Liver (tissue), 3 donors: ENCODE data around the gene KHDC3L.

Experiments
- CTCF ChIP-seq: fragments of 150-350 bp; IDR thresholded peaks from 2 replicates; pipeline ENCODE4 v1.5.1; 2017; ENCODE audit warnings: improper control_type of control experiment, low read depth, low read length; ENCODE audit not compliant: missing input control
- EGR1 ChIP-seq, 2 donors: IDR thresholded peaks; 2 replicates each; pipeline ENCODE4 v1.6.1; 2016 to 2018; ENCODE audit warnings: antibody characterized with exemption in 2 of 2, low read depth in 2 of 2
- FOXA1 ChIP-seq: IDR thresholded peaks from 2 replicates; pipeline ENCODE4 v1.6.1; 2016; ENCODE audit warnings: antibody characterized with exemption
- GABPA ChIP-seq, 2 donors: IDR thresholded peaks in 1 of 2; conservative IDR thresholded peaks in 1 of 2; 2 replicates each; pipeline ENCODE4 v1.6.1; 2016; ENCODE audit warnings: antibody characterized with exemption in 2 of 2, mild to moderate bottlenecking in 1 of 2, moderate library complexity in 1 of 2
- HNF4A ChIP-seq, 2 donors: conservative IDR thresholded peaks; 2 replicates each; pipeline ENCODE4 v1.6.1; 2016; ENCODE audit warnings: antibody characterized with exemption in 2 of 2, mild to moderate bottlenecking in 2 of 2
- JUND ChIP-seq, 2 donors: IDR thresholded peaks; 2 replicates each; pipeline ENCODE4 v1.6.1; 2016; ENCODE audit warnings: antibody characterized with exemption in 2 of 2
- MAX ChIP-seq: IDR thresholded peaks from 2 replicates; pipeline ENCODE4 v1.6.1; 2016; ENCODE audit warnings: antibody characterized with exemption
- RAD21 ChIP-seq, 2 donors: IDR thresholded peaks; 2 replicates each; pipeline ENCODE4 v1.6.1; 2016; ENCODE audit warnings: antibody characterized with exemption in 2 of 2, mild to moderate bottlenecking in 2 of 2
- REST ChIP-seq: IDR thresholded peaks from 2 replicates; pipeline ENCODE4 v1.6.1; 2016; ENCODE audit warnings: antibody characterized with exemption, mild to moderate bottlenecking
- RXRA ChIP-seq, 2 donors: IDR thresholded peaks; 2 replicates each; pipeline ENCODE4 v1.6.1; 2017 to 2018; ENCODE audit warnings: antibody characterized with exemption in 2 of 2, mild to moderate bottlenecking in 1 of 2
- SP1 ChIP-seq: IDR thresholded peaks from 2 replicates; pipeline ENCODE4 v1.6.1; 2018; ENCODE audit warnings: antibody characterized with exemption, mild to moderate bottlenecking
- TAF1 ChIP-seq: conservative IDR thresholded peaks from 2 replicates; pipeline ENCODE4 v1.6.1; 2016; ENCODE audit warnings: antibody characterized with exemption, mild to moderate bottlenecking
- YY1 ChIP-seq: IDR thresholded peaks from 2 replicates; pipeline ENCODE4 v1.6.1; 2016; ENCODE audit warnings: antibody characterized with exemption, mild to moderate bottlenecking
- donor health status: healthy.
- donor health status: healthy.

- no peak for TF ChIP-seq CTCF
- TF ChIP-seq RXRA (IDR thresholded peaks at IDR 0.05) = no peak
- TF ChIP-seq TAF1 = no peak
- no peak for TF ChIP-seq FOXA1
- TF ChIP-seq MAX = no peak
- TF ChIP-seq YY1 = no peak
- TF ChIP-seq GABPA (IDR thresholded peaks at IDR 0.05 in 1 of 2, conservative IDR thresholded peaks at IDR 0.05 in 1 of 2) = no peak
- TF ChIP-seq JUND (IDR thresholded peaks at IDR 0.05) = no peak
- no peak for TF ChIP-seq REST
- no peak for TF ChIP-seq EGR1 (IDR thresholded peaks at IDR 0.05; ENCODE audit: low read depth in 2 of 2)
- TF ChIP-seq SP1 = no peak
- TF ChIP-seq HNF4A (conservative IDR thresholded peaks at IDR 0.05) = no peak
- TF ChIP-seq RAD21 (IDR thresholded peaks at IDR 0.05) = no peak
Measured at GRCh38 chr6:73393278-73393677, 30.8 kb downstream of the KHDC3L start.
